GM19240 (cell line): ENCODE measurements around the gene PXYLP1.
"Not testable (repeated sequence)": the region's sequence is repeated elsewhere in the genome, so short reads cannot be mapped to it uniquely, and the experiment has no call there.

Source experiments
- DNase-seq: peaks from one replicate; pipeline ENCODE4 v3.0.0; 2011; ENCODE audit warnings: low spot score; ENCODE audit not compliant: insufficient read length

Gene PXYLP1

DNA sequence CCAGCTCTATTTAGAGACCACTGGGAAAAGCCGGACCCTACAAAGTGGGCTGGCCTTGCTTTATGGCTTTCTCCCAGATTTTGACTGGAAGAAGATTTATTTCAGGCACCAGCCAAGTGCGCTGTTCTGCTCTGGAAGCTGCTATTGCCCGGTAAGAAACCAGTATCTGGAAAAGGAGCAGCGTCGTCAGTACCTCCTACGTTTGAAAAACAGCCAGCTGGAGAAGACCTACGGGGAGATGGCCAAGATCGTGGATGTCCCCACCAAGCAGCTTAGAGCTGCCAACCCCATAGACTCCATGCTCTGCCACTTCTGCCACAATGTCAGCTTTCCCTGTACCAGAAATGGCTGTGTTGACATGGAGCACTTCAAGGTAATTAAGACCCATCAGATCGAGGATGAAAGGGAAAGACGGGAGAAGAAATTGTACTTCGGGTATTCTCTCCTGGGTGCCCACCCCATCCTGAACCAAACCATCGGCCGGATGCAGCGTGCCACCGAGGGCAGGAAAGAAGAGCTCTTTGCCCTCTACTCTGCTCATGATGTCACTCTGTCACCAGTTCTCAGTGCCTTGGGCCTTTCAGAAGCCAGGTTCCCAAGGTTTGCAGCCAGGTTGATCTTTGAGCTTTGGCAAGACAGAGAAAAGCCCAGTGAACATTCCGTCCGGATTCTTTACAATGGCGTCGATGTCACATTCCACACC lies 60.9 kb downstream of the PXYLP1 start:
- no peak for DNase-seq

- DNase-seq, result no peak
These were observed 62.7 kb downstream of the PXYLP1 start for GRCh38 chr3:141294301-141294700.

DNA sequence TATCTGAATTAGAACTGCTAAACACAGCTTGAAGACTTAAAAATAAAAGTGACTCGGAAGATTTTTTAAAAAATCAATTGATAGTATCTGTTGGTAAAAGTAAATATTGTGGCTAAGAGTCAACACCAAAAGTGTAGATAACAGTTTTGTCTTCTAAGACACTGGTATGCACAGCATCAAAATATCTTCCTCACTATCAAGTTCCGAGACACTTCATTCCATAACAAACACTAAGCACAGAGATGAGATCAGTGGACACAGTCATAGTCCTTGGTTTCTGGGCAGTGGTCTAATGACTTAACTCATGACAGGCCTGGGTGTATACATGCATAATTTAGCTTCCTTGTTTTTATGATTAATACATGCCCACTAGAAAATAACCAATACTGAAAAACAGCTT lies 63.2 kb downstream of the PXYLP1 start:
- no peak for DNase-seq

- not testable (repeated sequence) for DNase-seq
These were observed 68.8 kb downstream of the PXYLP1 start for GRCh38 chr3:141300426-141300825.

DNA sequence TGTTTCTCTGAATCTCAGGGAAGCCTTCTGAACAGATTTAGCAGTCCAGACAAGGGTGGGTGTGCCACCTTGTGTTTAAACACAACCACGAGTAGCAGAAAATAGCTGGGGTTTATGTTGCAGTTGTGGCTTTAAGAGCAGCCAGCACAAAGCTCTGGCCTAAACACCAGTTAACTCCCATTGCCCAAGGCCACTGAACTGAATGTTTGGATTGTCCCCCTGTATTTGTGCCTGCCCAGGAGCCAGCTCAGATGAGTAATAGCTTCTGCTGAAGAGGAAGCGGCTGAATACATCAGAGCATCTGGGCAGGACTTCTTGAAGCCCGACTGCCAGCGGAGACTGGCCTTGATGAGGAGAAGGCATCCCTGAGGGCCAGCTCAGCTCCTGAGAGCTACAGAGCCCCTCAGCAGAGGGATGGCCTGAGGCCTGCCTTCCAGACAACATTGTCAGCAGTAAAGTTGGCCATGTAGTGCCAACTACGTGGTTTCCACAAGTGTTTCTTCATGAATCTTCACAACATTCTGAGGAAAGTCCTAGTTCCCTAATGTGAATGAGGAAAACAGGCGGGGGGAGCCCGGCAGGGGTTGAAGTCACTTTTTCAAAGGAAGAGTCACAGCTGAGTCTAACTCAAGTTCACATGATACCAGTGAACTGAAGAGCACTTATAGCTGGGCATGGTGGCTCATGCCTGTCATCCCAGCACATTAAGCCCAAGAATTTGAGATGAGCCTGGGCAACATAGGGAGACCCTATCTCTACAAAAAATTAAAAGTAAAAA lies 70.9 kb downstream of the PXYLP1 start:
- no peak for DNase-seq

GRCh38 chr3:141303481-141304223 lies 72.0 kb downstream of the PXYLP1 start:
- no peak for DNase-seq

GRCh38 chr3:141305436-141305835 lies 73.8 kb downstream of the PXYLP1 start:
- DNase-seq, result no peak

- no peak for DNase-seq
These were observed 74.7 kb downstream of the PXYLP1 start for GRCh38 chr3:141306276-141306675.

GRCh38 chr3:141306922-141307321 lies 75.3 kb downstream of the PXYLP1 start:
- DNase-seq, result no peak

GRCh38 chr3:141307351-141308059 lies 75.9 kb downstream of the PXYLP1 start:
- no peak for DNase-seq

GRCh38 chr3:141308588-141309218 lies 77.1 kb downstream of the PXYLP1 start:
- DNase-seq, result no peak

- DNase-seq, result no peak
These were observed 79.5 kb downstream of the PXYLP1 start for GRCh38 chr3:141311170-141311495.

GRCh38 chr3:141311496-141312353 lies 80.1 kb downstream of the PXYLP1 start:
- peak; percentile 95 for DNase-seq

- DNase-seq, result no peak
These were observed 80.9 kb downstream of the PXYLP1 start for GRCh38 chr3:141312354-141313092.

DNA sequence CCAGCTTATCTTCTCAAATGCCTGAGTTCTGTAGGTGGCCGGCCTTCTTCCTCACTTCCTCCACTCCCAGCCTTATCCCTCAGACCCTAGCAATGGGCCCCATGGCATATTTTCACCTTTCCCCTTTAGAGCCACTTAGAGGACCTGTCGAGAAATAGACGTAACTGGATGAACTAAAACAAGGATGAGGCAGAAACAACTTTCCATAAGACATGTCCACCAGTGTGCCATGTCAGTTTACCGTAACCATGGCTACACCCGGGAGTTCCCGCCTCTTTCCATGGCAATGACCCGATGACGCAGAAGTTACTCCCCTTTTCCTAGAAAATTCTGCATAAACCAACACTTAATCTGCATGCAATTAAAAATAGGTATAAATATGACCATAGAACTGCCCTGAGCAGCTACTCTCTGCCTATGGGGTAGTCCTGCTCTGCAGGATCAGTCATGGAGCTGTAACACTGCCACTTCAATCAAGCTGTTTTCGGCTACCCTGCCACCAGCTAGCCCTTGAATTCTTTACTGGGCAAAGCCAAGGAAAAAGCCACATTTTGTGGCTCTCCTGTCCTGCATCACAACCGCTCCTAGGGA lies 81.6 kb downstream of the PXYLP1 start:
- DNase-seq, result no peak

- DNase-seq, result not testable (repeated sequence)
These were observed 82.8 kb downstream of the PXYLP1 start for GRCh38 chr3:141314415-141314814.

- no peak for DNase-seq
These were observed 85.2 kb downstream of the PXYLP1 start for GRCh38 chr3:141316851-141317250.

DNA sequence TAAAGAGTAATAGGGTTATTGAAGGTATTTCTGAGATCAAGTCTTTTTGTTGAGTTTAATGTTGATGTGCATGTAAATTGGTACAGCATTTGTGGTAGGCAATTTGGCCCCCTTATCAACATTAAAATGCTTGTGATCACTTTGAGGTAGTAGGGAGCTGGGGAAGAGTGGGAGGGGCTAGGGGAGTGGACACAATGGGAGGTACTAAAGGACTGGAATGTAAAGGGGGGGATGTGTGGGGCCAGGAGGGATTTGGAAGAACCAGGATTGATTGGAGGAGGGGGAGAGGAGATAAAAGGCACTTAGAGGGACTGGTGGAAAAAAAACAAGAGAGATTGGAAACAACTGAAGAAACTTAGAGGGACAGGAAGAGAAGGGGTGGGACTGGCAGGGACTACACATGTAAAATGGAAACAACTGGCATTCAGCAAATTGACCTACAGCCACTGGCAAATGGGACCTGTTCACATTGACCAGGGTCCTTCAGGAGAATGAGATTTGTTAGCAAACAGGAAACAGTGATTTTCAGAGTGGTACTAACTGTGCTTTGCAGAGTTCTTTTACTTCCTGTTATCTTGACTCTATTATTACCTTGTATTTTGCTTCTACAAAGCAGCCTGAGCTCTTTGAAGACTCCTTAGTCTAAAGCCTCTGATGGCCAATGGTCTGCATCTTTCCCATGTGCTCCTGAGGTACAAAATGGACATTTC lies 88.9 kb downstream of the PXYLP1 start:
- no peak for DNase-seq

DNA sequence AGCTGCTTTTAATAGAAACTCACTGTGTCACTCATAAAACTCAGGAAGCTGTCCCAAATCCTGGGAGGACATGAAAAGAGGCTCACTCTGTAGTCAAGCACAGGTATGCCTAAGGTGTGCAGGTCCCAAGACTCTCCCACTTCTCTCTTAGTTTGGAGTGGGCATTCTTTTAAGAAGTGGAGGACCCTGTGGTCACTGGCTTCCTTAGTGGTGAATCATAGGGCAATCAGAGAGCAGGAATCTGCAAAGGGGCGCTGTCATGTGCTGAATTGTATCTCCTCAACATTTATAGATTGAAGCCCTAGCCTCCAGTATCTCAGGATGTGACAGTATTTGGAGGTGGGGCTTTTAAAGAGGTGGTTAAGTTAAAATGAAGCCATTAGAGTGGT lies 89.5 kb downstream of the PXYLP1 start:
- DNase-seq, result no peak
